ENCODE measurements around the gene LAMB3.

LAMB3 gene

DNA sequence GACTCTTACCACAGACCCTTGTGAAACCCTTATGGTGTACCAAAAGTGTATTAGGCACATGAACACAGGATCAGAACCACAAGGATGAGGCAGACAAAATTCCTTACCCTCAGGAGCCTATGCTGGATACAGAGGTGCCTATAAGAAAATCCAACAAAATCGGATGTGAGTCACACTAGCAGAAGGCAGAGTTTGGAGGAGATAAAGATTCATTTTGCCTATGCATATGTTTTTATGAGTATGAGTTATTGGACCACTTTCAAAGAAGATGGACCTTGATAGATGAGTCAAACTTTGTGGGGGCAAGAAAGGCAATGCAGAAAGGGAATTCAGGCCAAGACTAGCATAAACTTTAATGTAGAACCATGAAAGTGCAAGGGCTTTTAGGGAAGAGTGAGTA lies 51.7 kb downstream of the LAMB3 start:
- Histone ChIP-seq H3K4me3 (ENCODE audit: insufficient read length, low read depth) (no peak overlapping the region), H3K36me3 (ENCODE audit: insufficient read depth, insufficient read length, low read length) (no peaks in the 10 kb centered on the region), H3K9ac (ENCODE audit: insufficient read length, low read depth) (no peak overlapping the region), H3K27me3 (ENCODE audit: insufficient read depth, insufficient read length) (no peaks in the 10 kb centered on the region), H3K9me3 (ENCODE audit: insufficient read depth, low read length) (no peaks in the 10 kb centered on the region), H3K4me1 (ENCODE audit: insufficient read depth, insufficient read length) (no peaks in the 10 kb centered on the region)
- no peak for DNase-seq (ENCODE audit: low read depth, low spot score)
- TF ChIP-seq YY1 (IDR thresholded peaks at IDR 0.05; ENCODE audit: insufficient read depth, insufficient read length), result no peak
- no peak for TF ChIP-seq SUZ12 (IDR thresholded peaks at IDR 0.05; ENCODE audit: extremely low read depth, insufficient read depth, insufficient read length)

DNA sequence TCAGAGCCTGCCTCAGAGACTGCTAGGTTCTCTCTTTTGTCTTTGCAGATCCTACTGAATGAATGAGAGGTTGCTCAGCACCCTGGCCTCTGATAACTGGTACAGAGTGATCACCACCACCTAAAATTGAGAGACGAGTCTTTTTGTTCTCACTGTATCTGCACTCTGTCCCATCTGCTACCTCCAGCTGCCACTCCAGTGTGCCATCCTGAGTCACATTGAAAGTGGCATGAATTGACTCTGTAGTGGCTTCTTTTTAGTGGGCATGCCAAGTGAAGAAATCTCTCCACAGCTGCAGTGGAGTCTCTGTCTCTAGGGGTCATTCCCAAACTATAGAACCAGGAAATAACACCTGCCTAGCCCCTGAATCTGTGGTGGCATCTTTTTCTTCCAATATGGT lies 54.0 kb downstream of the LAMB3 start:
- H3K27me3 ChIP-seq (ENCODE audit: insufficient read depth, insufficient read length), result no peaks in the 10 kb centered on the region
- H3K4me3 ChIP-seq (ENCODE audit: insufficient read length, low read depth), result no peak overlapping the region
- H3K9ac ChIP-seq (ENCODE audit: insufficient read length, low read depth), result no peak overlapping the region
- DNase-seq (ENCODE audit: low read depth, low spot score), result no peak
- H3K4me1 ChIP-seq (ENCODE audit: insufficient read depth, insufficient read length), result no peaks in the 10 kb centered on the region
- H3K36me3 ChIP-seq (ENCODE audit: insufficient read depth, insufficient read length, low read length), result no peaks in the 10 kb centered on the region
- no peaks in the 10 kb centered on the region for H3K9me3 ChIP-seq (ENCODE audit: insufficient read depth, low read length)
- TF ChIP-seq SUZ12 (IDR thresholded peaks at IDR 0.05; ENCODE audit: extremely low read depth, insufficient read depth, insufficient read length) (no peak), YY1 (IDR thresholded peaks at IDR 0.05; ENCODE audit: insufficient read depth, insufficient read length) (no peak), ZNF274 (IDR thresholded peaks at IDR 0.05; ENCODE audit: low read depth, low read length) (no peak)

- no peak for TF ChIP-seq ZNF274 (IDR thresholded peaks at IDR 0.05; ENCODE audit: low read depth, low read length)
- TF ChIP-seq SUZ12 (IDR thresholded peaks at IDR 0.05; ENCODE audit: extremely low read depth, insufficient read depth, insufficient read length), result no peak
- no peak for TF ChIP-seq YY1 (IDR thresholded peaks at IDR 0.05; ENCODE audit: insufficient read depth, insufficient read length)
- H3K4me3 ChIP-seq (ENCODE audit: insufficient read length, low read depth), result no peak overlapping the region
- H3K4me1 ChIP-seq (ENCODE audit: insufficient read depth, insufficient read length), result no peaks in the 10 kb centered on the region
- no peaks in the 10 kb centered on the region for H3K27me3 ChIP-seq (ENCODE audit: insufficient read depth, insufficient read length)
- H3K9ac ChIP-seq (ENCODE audit: insufficient read length, low read depth), result no peak overlapping the region
- no peaks in the 10 kb centered on the region for H3K36me3 ChIP-seq (ENCODE audit: insufficient read depth, insufficient read length, low read length)
- no peaks in the 10 kb centered on the region for H3K9me3 ChIP-seq (ENCODE audit: insufficient read depth, low read length)
- no peak for DNase-seq (ENCODE audit: low read depth, low spot score)
Measured at GRCh38 chr1:209597499-209597898, 54.7 kb downstream of the LAMB3 start.

DNA sequence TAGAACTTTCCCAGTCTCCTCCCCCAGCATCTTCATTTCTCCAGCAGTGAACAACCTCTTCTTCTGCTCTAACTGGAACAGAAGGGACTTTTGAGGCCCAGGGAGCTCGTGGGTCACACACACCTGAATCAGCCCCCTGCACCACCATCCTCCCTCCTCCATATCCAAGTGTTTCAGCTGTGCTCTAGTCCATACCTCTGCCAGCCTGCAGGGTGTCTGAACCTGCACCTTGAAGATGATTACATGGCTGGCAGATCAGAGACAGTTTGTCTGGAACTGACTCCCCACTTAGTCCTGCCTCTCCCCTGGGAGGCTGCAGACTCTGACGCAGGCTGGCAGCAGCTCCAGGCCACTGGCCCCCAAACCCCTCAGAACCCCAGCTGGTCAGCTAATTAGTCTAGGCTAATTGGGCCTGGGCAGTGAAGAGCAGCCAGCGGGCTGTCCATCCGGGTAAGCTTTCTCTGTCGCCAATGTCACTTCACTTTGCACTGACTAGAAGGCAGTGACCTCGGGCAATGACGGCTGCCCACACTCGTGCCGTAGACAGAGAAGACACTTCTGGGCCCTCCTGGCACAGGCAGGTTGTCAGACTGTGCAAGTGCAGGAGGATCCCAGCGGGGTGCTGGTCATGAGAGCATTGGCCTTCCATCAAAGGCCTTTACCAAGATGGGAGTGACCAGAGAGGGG lies 56.5 kb downstream of the LAMB3 start:
- Histone ChIP-seq H3K4me1 (ENCODE audit: insufficient read depth, insufficient read length) (no peaks in the 10 kb centered on the region), H3K27me3 (ENCODE audit: insufficient read depth, insufficient read length) (no peaks in the 10 kb centered on the region), H3K9me3 (ENCODE audit: insufficient read depth, low read length) (no peaks in the 10 kb centered on the region), H3K4me3 (ENCODE audit: insufficient read length, low read depth) (no peak overlapping the region), H3K36me3 (ENCODE audit: insufficient read depth, insufficient read length, low read length) (no peaks in the 10 kb centered on the region), H3K9ac (ENCODE audit: insufficient read length, low read depth) (no peak overlapping the region)
- TF ChIP-seq ZNF274 (IDR thresholded peaks at IDR 0.05; ENCODE audit: low read depth, low read length) (no peak), SUZ12 (IDR thresholded peaks at IDR 0.05; ENCODE audit: extremely low read depth, insufficient read depth, insufficient read length) (no peak), YY1 (IDR thresholded peaks at IDR 0.05; ENCODE audit: insufficient read depth, insufficient read length) (no peak)
- DNase-seq (ENCODE audit: low read depth, low spot score), result no peak

- Histone ChIP-seq H3K9ac (ENCODE audit: insufficient read length, low read depth) (no peak overlapping the region), H3K4me3 (ENCODE audit: insufficient read length, low read depth) (no peak overlapping the region), H3K9me3 (ENCODE audit: insufficient read depth, low read length) (no peaks in the 10 kb centered on the region), H3K27me3 (ENCODE audit: insufficient read depth, insufficient read length) (no peaks in the 10 kb centered on the region), H3K36me3 (ENCODE audit: insufficient read depth, insufficient read length, low read length) (no peaks in the 10 kb centered on the region), H3K4me1 (ENCODE audit: insufficient read depth, insufficient read length) (no peaks in the 10 kb centered on the region)
- TF ChIP-seq SUZ12 (IDR thresholded peaks at IDR 0.05; ENCODE audit: extremely low read depth, insufficient read depth, insufficient read length) (no peak), ZNF274 (IDR thresholded peaks at IDR 0.05; ENCODE audit: low read depth, low read length) (no peak), YY1 (IDR thresholded peaks at IDR 0.05; ENCODE audit: insufficient read depth, insufficient read length) (no peak)
- no peak for DNase-seq (ENCODE audit: low read depth, low spot score)
Measured at GRCh38 chr1:209595028-209595427, 57.2 kb downstream of the LAMB3 start.

- TF ChIP-seq ZNF274 (IDR thresholded peaks at IDR 0.05; ENCODE audit: low read depth, low read length) (no peak), YY1 (IDR thresholded peaks at IDR 0.05; ENCODE audit: insufficient read depth, insufficient read length) (no peak), SUZ12 (IDR thresholded peaks at IDR 0.05; ENCODE audit: extremely low read depth, insufficient read depth, insufficient read length) (no peak)
- no peak overlapping the region for H3K4me3 ChIP-seq (ENCODE audit: insufficient read length, low read depth)
- H3K4me1 ChIP-seq (ENCODE audit: insufficient read depth, insufficient read length), result no peaks in the 10 kb centered on the region
- no peaks in the 10 kb centered on the region for H3K9me3 ChIP-seq (ENCODE audit: insufficient read depth, low read length)
- H3K27me3 ChIP-seq (ENCODE audit: insufficient read depth, insufficient read length), result no peaks in the 10 kb centered on the region
- H3K36me3 ChIP-seq (ENCODE audit: insufficient read depth, insufficient read length, low read length), result no peaks in the 10 kb centered on the region
- DNase-seq (ENCODE audit: low read depth, low spot score), result no peak
- H3K9ac ChIP-seq (ENCODE audit: insufficient read length, low read depth), result no peak overlapping the region
Measured at GRCh38 chr1:209594440-209594839, 57.8 kb downstream of the LAMB3 start.

DNA sequence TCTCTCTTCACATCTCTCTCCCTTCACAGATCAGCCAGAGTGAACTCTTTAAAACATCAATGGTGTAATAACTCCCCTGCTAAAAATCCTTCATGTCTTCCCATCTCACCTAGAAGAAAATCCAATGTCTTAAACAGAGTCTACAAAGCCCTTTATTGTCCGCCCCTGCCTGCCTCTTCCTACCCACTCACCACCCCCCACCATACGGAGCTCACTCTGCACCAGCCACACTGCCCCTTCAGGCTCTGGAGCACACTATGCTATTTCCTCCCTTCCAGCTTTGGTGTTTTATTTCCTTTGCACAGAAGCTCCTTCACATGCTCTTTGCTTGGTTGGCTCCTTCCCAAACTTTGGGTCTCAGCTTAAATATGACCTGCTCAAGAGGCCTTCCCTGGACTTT lies 58.5 kb downstream of the LAMB3 start:
- Histone ChIP-seq H3K27me3 (ENCODE audit: insufficient read depth, insufficient read length) (no peaks in the 10 kb centered on the region), H3K4me1 (ENCODE audit: insufficient read depth, insufficient read length) (no peaks in the 10 kb centered on the region), H3K36me3 (ENCODE audit: insufficient read depth, insufficient read length, low read length) (no peaks in the 10 kb centered on the region), H3K9ac (ENCODE audit: insufficient read length, low read depth) (no peak overlapping the region), H3K9me3 (ENCODE audit: insufficient read depth, low read length) (no peaks in the 10 kb centered on the region), H3K4me3 (ENCODE audit: insufficient read length, low read depth) (no peak overlapping the region)
- no peak for TF ChIP-seq YY1 (IDR thresholded peaks at IDR 0.05; ENCODE audit: insufficient read depth, insufficient read length)
- TF ChIP-seq ZNF274 (IDR thresholded peaks at IDR 0.05; ENCODE audit: low read depth, low read length), result no peak
- TF ChIP-seq SUZ12 (IDR thresholded peaks at IDR 0.05; ENCODE audit: extremely low read depth, insufficient read depth, insufficient read length), result no peak
- no peak for DNase-seq (ENCODE audit: low read depth, low spot score)
